Measurements from ENCODE around the gene TRNAU1AP.

Gene TRNAU1AP

GRCh38 chr1:28604411-28604810 is 51.5 kb downstream of the TRNAU1AP start:
- DNase-seq (ENCODE audit: low read depth in 2 of 3, low spot score in 2 of 3) = no peak

GRCh38 chr1:28604962-28605361 is 52.1 kb downstream of the TRNAU1AP start:
- no peak for DNase-seq (ENCODE audit: low read depth in 2 of 3, low spot score in 2 of 3)

GRCh38 chr1:28606771-28607170 is 53.9 kb downstream of the TRNAU1AP start:
- no peak for DNase-seq (ENCODE audit: low read depth in 2 of 3, low spot score in 2 of 3)

DNA sequence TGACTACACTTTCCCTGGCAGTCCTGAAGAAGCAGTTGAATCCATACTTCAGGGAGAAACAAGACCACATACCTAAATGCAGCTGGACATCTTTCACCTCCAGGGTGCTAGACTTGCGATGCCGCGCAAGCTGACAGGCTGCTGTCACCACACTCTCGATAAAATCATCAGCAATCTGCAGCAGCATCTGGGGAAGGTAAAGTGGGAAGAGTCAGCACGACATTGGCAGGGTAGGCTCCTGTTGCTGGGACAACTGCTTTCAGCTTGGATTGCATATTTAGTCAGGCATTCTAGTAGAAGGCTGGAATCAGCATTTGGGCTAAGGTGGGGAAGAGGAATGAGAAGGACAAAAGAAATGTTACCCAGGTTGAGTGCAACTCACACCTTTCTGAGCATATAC is 60.3 kb downstream of the TRNAU1AP start:
- DNase-seq (ENCODE audit: low read depth in 2 of 3, low spot score in 2 of 3) = no peak

Measured in activated CD8-positive, alpha-beta memory T cell treated with anti-CD3 and anti-CD28 coated beads for 48 hours (primary cell).